Thymus (tissue), 14 donors: ENCODE data around the gene CRYL1. TPM values are rescaled to one million over a fixed set of nuclear protein-coding genes. Genes with fewer than 3 reads are reported as not detected.
A peak's percentile ranks its signal among the peaks of the same experiment; 100 is the strongest.

Experiments used
- DNase-seq, 9 donors: peaks; one replicate each; pipeline ENCODE4 v3.0.0-alpha.2; 2013; ENCODE audit warnings: low spot score in 9 of 9, low read depth in 6 of 9, missing footprints in 1 of 9
- H3K27ac ChIP-seq, 2 donors: one replicate each; pipeline ENCODE4 v1.5.1; 2013; ENCODE audit warnings: control low read depth in 1 of 2, low read depth in 1 of 2, low read length in 1 of 2, mild to moderate bottlenecking in 1 of 2, moderate library complexity in 1 of 2
- H3K27me3 ChIP-seq, 2 donors: one replicate each; pipeline ENCODE4 v1.5.1; 2013; ENCODE audit warnings: low read length in 1 of 2; ENCODE audit not compliant: control insufficient read depth in 2 of 2, insufficient read depth in 1 of 2
- H3K36me3 ChIP-seq, 2 donors: one replicate each; pipeline ENCODE4 v1.5.1; 2013; ENCODE audit warnings: low read length in 1 of 2, mild to moderate bottlenecking in 1 of 2, moderate library complexity in 1 of 2; ENCODE audit not compliant: control insufficient read depth in 2 of 2, insufficient read depth in 2 of 2
- H3K4me1 ChIP-seq, 2 donors: one replicate each; pipeline ENCODE4 v1.5.1; 2013; ENCODE audit warnings: low read length in 2 of 2; ENCODE audit not compliant: control insufficient read depth in 2 of 2, insufficient read depth in 2 of 2
- H3K4me3 ChIP-seq, 2 donors: one replicate each; pipeline ENCODE4 v1.5.1; 2013; ENCODE audit warnings: low read length in 2 of 2, control low read depth in 1 of 2, mild to moderate bottlenecking in 1 of 2
- H3K9me3 ChIP-seq, 2 donors: one replicate each; pipeline ENCODE4 v1.5.1; 2013; ENCODE audit warnings: low read length in 1 of 2, mild to moderate bottlenecking in 1 of 2; ENCODE audit not compliant: control insufficient read depth in 2 of 2, insufficient read depth in 1 of 2
- WGBS: extraction: QIAGEN DNeasy Blood & Tissue Kit; methylation state at CpG from one replicate; pipeline ENCODE4 v1.1.7; 2013; 5-methylcytosine and 5-hydroxymethylcytosine counted together
- long read RNA-seq, 10 donors: transcript quantifications; one replicate each; lab custom pipeline, GENCODE V29; 2026
- polyA plus RNA-seq: library from polyadenylated mRNA; stranded (reverse); fragments of 200-250 nt; gene quantifications from one replicate; pipeline ENCODE4 v1.2.3, GENCODE V29; 2013
- total RNA-seq: library from RNA; stranded (reverse); fragments of 120-200 nt; gene quantifications from one replicate; pipeline ENCODE4 v1.2.4, GENCODE V29; 2013
- donor health status: healthy.

CRYL1 gene, protein sequence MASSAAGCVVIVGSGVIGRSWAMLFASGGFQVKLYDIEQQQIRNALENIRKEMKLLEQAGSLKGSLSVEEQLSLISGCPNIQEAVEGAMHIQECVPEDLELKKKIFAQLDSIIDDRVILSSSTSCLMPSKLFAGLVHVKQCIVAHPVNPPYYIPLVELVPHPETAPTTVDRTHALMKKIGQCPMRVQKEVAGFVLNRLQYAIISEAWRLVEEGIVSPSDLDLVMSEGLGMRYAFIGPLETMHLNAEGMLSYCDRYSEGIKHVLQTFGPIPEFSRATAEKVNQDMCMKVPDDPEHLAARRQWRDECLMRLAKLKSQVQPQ
- total RNA-seq: 10.0 TPM
- 17.5 TPM for polyA plus RNA-seq
- long read RNA-seq, donor 1: 0 reads
- long read RNA-seq, donor 2: 0 reads
- long read RNA-seq, donor 3, transcript CRYL1-201 (8 exons, 1,485 nt): major isoform, 8 of 8 reads
- long read RNA-seq, donor 3, partial matches to known transcripts: 0 of 8 reads
- long read RNA-seq, donor 3, other reads (novel, unspliced or antisense): 0 of 8 reads
- long read RNA-seq, donor 4, partial matches to known transcripts: 0 of 2 reads
- long read RNA-seq, donor 4, other reads (novel, unspliced or antisense): 0 of 2 reads
- long read RNA-seq, donor 5, transcript CRYL1-201 (8 exons, 1,485 nt): major isoform, 13 of 20 reads
- long read RNA-seq, donor 5, transcript CRYL1-209 (7 exons, 1,331 nt): minor isoform, 7 of 20 reads
- long read RNA-seq, donor 5, partial matches to known transcripts: 0 of 20 reads
- long read RNA-seq, donor 5, other reads (novel, unspliced or antisense): 0 of 20 reads
- long read RNA-seq, donor 6, transcript CRYL1-201 (8 exons, 1,485 nt): major isoform, 6 of 7 reads
- long read RNA-seq, donor 6, partial matches to known transcripts: 0 of 7 reads
- long read RNA-seq, donor 6, other reads (novel, unspliced or antisense): 0 of 7 reads
- long read RNA-seq, donor 7, transcript CRYL1-201 (8 exons, 1,485 nt): major isoform, 5 of 5 reads
- long read RNA-seq, donor 7, partial matches to known transcripts: 0 of 5 reads
- long read RNA-seq, donor 7, other reads (novel, unspliced or antisense): 0 of 5 reads
- long read RNA-seq, donor 8, partial matches to known transcripts: 0 of 2 reads
- long read RNA-seq, donor 8, other reads (novel, unspliced or antisense): 0 of 2 reads
- long read RNA-seq, donor 9, transcript CRYL1-201 (8 exons, 1,485 nt): major isoform, 6 of 8 reads
- long read RNA-seq, donor 9, partial matches to known transcripts: 0 of 8 reads
- long read RNA-seq, donor 9, other reads (novel, unspliced or antisense): 0 of 8 reads
- long read RNA-seq, donor 10: 0 reads

DNA sequence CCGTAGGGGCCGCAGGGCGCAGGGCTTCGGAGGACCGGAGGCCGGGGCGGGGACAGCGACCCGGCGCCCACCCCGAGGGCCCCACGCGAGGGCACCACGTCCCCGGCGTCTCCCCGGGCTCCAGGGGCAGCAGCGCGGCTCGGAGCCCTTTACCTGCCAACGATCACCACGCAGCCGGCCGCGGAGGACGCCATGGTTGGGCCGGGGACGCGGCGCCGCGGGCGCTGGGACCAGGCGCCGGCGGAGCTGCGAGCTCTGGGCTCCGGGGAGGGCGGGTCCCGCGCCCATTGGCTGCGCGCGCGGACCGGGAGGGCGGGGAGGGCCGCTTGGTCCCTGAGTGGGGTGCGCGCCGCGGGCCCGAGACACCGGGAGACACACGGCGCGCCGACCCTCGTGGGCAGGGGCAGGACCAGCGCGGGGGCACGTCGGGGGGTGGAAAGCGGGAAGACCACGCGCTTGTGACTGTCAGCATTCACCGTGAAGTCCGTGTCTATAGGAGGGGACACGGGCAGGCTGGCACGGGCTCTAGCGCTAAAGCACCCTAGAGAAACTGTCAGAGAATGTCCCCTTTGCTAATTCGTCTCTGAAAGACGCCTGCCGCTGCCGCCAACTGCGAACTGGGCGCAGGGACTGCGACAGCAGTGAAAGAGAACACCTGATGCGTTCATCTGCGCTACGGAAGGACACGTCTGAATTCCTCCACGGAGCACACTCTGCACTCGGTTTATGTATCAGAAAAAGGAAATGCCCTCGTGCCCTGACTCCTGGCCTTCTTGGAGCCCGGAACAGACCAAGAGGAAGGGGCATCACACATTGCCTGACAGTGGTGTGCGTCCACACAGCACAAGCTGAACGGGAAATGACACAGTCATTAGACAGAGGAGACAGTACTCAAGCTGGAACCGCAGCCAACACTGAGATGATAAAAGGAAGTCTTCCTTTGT, at the start of gene CRYL1:
TSS of gene CRYL1 (minus strand) at position 257 of the 944 bp plus-strand sequence. CDS start at position 194, 63 bp downstream.
- WGBS: under 1% methylated on average over 89 of the region's 89 CpGs
- DNase-seq: peak in 8 of 9 donors; percentile 23 to 80 (median 64)

DNA sequence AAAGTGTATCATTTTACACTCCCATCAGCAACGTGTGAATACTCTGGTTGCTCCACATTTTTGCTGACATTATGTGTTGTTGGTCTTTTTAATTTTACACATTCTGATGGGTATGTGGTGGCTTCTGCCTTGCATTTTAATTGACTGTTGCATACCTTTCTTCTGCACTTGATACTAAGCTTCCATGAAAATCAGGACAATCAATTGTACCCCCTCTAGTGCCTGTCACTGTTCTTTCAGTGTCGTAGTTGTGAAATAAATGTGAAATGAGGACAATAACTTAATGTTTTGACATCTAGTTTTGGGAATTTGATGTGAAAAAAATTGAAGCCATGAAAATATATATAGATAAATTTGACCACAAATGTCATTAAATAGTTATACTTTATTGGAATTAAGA, 48.0 kb upstream of the CRYL1 start:
- H3K4me3 ChIP-seq: no peak overlapping the region
- H3K27me3 ChIP-seq: no peaks in the 10 kb centered on the region
- H3K36me3 ChIP-seq: peaks cover 3 to 4% of the 10 kb centered on the region in 2 donors
- no peak overlapping the region for H3K27ac ChIP-seq
- no peaks in the 10 kb centered on the region for H3K9me3 ChIP-seq
- no peaks in the 10 kb centered on the region for H3K4me1 ChIP-seq
- DNase-seq: no peak
- 94% methylated on average over 2 of the region's 2 CpGs for WGBS

More for the DNA sequence above, at the start of gene CRYL1:
- H3K36me3 ChIP-seq: no peaks in the 10 kb centered on the region
- H3K27me3 ChIP-seq: peaks cover 0 to 9% of the 10 kb centered on the region in 2 donors
- H3K4me3 ChIP-seq: peak within 1 kb of the TSS; percentile 65 to 75
- H3K4me1 ChIP-seq: peaks cover 0 to 12% of the 10 kb centered on the region in 2 donors
- no peaks in the 10 kb centered on the region for H3K9me3 ChIP-seq
- H3K27ac ChIP-seq: peak within 1 kb of the TSS; percentile 75 to 77

DNA sequence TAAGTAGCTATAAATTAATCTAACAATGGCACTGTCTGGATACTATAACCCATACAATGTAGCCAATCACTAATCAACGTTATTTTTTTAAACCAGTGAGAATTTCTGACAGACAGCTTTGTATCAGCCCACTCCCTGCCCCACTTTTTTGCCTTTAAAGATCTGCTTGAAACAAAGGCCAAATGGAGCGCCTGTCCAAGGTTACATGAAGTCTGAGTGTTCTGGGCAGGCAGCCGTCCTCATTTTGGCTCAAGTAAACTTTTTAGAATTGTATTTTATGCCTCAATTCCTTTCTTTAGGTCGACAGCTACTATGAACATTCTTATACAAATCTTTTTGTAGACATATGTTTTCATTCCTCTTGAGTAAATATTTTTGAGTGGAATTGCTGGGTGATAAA, 47.5 kb upstream of the CRYL1 start:
- Histone ChIP-seq H3K4me3 (no peak overlapping the region), H3K36me3 (peaks cover 3 to 4% of the 10 kb centered on the region in 2 donors), H3K9me3 (no peaks in the 10 kb centered on the region), H3K27ac (no peak overlapping the region), H3K27me3 (no peaks in the 10 kb centered on the region), H3K4me1 (no peaks in the 10 kb centered on the region)
- 94% methylated on average over 4 of the region's 4 CpGs for WGBS
- no peak for DNase-seq

DNA sequence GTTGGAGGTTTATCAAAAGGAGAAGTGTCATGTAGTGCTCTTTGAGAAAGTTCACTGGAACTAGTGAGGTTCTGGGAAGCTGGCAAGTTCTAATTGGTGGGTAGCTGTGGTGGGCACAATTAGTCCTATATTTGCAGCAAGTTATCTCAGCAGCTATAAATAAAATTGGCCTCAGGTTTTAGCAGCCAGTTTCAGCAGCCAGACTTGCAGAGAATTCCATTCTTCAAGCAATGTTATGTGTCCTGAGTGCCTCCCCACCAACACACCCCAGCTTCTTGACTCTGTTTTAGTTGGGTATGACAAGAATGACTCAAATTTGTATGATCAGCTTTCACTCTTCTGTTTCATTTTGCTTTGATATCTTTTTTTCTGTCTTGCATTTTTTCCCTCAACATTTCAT, 46.0 kb upstream of the CRYL1 start:
- Histone ChIP-seq H3K27me3 (no peaks in the 10 kb centered on the region), H3K36me3 (peaks cover 3 to 4% of the 10 kb centered on the region in 2 donors), H3K4me1 (peaks cover 2 to 3% of the 10 kb centered on the region in 2 donors), H3K9me3 (no peaks in the 10 kb centered on the region), H3K4me3 (no peak overlapping the region), H3K27ac (no peak overlapping the region)
- DNase-seq: no peak

DNA sequence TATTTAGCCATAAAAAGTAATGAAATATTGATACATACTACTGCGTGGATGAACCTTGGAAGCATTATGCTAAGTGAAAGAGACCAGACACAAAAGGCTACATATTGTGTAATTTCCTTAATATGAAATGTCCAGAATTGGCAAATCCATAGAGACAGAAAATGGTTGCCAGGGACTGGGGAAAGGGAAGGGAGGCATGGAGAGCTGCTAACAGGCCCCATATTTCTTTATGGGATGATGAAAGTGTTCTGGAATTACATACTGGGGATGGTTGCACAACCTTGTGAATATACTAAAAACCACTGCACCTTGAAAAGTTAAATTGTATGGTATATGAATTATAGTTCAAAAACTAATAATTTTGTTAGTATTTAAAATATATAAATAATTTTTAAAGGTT, 44.9 kb upstream of the CRYL1 start:
- Histone ChIP-seq H3K27me3 (no peaks in the 10 kb centered on the region), H3K4me1 (peaks cover 3 to 5% of the 10 kb centered on the region in 2 donors), H3K4me3 (no peak overlapping the region), H3K27ac (no peak overlapping the region), H3K36me3 (peaks cover 3 to 4% of the 10 kb centered on the region in 2 donors), H3K9me3 (peaks cover 0 to 6% of the 10 kb centered on the region in 2 donors)
- 96% methylated on average over 1 of the region's 1 CpG for WGBS
- no peak for DNase-seq

DNA sequence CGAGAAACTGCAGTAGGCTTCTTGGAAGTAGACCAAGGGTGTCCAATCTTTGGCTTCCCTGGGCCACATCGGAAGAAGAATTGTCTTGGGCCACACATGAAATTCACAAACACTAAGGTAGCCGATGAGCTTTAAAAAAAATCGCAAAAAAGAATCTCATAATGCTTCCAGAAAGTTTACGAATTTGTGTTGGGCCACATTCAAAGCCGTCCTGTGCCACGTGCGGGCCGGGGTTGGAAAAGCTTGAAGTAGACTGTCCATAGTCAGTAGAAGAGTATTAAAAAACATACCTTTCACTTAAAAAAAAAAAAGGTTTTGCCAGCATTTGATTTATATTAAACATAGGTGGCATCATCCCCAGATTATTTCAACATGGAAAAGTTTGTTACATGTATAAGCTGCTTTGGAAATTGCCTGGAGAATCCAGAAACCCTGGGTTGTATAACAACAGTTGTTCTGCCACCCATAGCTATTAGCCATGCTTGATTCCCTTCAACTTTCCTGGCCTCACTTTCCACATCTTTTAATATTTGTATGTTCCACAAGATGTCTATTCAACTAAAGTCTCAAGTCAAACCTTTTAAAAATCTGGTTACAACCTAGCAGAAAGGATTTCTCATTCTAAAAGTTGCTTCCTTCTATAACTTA, 42.3 kb upstream of the CRYL1 start:
- Histone ChIP-seq H3K36me3 (no peaks in the 10 kb centered on the region), H3K27ac (peak overlapping the region; percentile 5 to 80), H3K9me3 (peaks cover 0 to 15% of the 10 kb centered on the region in 2 donors), H3K27me3 (no peaks in the 10 kb centered on the region), H3K4me1 (peaks cover 3 to 5% of the 10 kb centered on the region in 2 donors), H3K4me3 (peak overlapping the region; percentile 75 to 92)
- 75% methylated on average over 9 of the region's 9 CpGs for WGBS
- no peak for DNase-seq

DNA sequence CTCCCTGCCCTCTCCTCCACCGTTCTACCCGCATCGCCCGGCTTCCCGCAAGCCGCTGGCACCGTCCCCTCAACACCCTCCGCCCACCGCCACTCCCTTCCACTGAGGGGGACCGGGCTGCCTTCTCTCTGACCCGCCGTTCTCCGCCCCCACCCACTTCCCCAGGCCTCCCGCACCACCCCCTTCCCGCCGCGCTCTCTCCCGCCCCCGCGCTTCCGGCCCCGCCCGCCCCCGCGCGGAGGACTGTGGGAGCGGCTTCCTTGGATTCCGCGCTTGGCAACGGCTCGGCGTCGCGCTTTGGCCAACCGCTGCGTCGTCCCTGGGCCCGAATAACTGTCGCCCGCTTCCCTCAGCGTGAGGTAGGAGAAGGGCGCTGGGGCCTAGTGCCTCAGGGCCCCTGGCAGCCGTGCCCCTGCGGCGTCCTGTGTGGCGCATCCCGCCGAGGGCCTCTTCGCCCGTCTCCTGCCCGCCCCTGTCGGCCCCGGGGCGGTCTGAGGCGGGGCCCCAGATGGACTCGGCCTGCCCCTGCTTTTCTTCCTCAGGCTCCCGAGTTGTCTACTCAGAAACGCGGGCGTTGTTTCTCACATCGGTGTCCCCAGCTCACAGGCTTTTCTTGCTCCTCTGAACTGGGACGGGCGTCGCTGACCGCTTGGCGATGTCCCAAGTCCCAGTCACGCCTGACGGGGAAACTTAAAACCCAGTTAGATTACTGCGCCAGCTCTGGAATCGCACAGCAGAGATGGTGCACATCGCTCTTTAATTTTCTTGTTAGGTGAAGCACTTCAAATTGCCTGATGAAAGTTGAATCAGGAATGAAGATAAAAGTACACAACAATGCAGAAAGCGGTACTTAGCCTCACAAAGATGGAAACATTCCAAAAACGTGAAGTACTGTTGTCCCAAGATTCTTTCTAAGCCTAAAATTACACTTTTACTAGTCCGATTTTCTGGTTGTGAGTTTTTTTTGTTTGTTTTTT, 41.5 kb upstream of the CRYL1 start, which contains the start of gene IFT88:
TSS of gene IFT88 (plus strand) at position 260 of the 977 bp plus-strand sequence. CDS start 7,229 bp downstream, outside the sequence.
- H3K36me3 ChIP-seq: no peaks in the 10 kb centered on the region
- H3K9me3 ChIP-seq: peaks cover 0 to 15% of the 10 kb centered on the region in 2 donors
- DNase-seq: peak; percentile 37 to 92 (median 78)
- H3K27me3 ChIP-seq: no peaks in the 10 kb centered on the region
- H3K4me1 ChIP-seq: peaks cover 3 to 5% of the 10 kb centered on the region in 2 donors
- H3K27ac ChIP-seq: peak within 1 kb of the TSS; percentile 80 to 94
- H3K4me3 ChIP-seq: peak within 1 kb of the TSS; percentile 75 to 92
- WGBS: 1% methylated on average over 74 of the region's 74 CpGs
